Measurements from ENCODE around the gene TSACC. TPM values are rescaled to one million over a fixed set of nuclear protein-coding genes. Genes with fewer than 3 reads are reported as not detected.

TSACC gene
- total RNA-seq, 1 experiment from 2014 or later, result 0.51 TPM

DNA sequence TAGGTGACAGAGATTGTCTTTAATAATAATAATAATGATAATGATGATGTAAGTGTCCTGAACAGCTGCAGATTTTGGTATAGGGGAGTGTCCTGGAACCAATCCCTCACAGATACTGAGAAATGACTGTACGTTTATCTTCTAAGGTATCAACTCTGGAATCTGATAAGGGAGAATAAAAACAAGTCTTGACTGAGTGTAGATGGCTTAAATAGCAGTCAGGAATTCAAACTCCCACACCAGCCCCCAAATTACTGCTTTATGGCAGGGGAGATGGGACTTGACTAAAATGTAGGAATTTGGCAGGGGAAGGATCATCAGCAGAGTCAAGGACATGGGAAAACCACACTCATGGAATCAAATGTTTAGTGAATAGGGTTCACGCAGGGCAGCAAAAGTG, 33.1 kb upstream of the TSACC start:
- H3K79me2 ChIP-seq (ENCODE audit: low read length), result no peaks in the 10 kb centered on the region
- ATAC-seq (no peak), DNase-seq (no peak)
- no peak overlapping the region for H2AFZ ChIP-seq (ENCODE audit: low read length)
- H3K4me3 ChIP-seq (ENCODE audit: low read length), result no peak overlapping the region
- H3K4me1 ChIP-seq (ENCODE audit: insufficient read depth, low read length), result no peaks in the 10 kb centered on the region
- H3K9me2 ChIP-seq (replicated peaks; ENCODE audit: low read length), result no peaks in the 10 kb centered on the region
- BruUV-seq (replicated peaks), result no TSS peak
- H3K27ac ChIP-seq (ENCODE audit: low read length), result no peak overlapping the region
- H3K9me3 ChIP-seq (ENCODE audit: low read length), result no peaks in the 10 kb centered on the region
- H3K36me3 ChIP-seq (ENCODE audit: low read depth, low read length), result peaks cover 33% of the 10 kb centered on the region
- H3K9ac ChIP-seq (ENCODE audit: low read length), result no peak overlapping the region
- no peaks in the 10 kb centered on the region for H4K20me1 ChIP-seq (ENCODE audit: low read length)
- H3K4me2 ChIP-seq (ENCODE audit: low read length), result no peak overlapping the region
- TF ChIP-seq EZH2 (IDR thresholded peaks at IDR 0.05; ENCODE audit: low read length, unreplicated experiment) (no peak), EZH2phosphoT487 (IDR thresholded peaks at IDR 0.05; ENCODE audit: borderline replicate concordance, low read length) (no peak)
- TF ChIP-seq, protein P1, sequence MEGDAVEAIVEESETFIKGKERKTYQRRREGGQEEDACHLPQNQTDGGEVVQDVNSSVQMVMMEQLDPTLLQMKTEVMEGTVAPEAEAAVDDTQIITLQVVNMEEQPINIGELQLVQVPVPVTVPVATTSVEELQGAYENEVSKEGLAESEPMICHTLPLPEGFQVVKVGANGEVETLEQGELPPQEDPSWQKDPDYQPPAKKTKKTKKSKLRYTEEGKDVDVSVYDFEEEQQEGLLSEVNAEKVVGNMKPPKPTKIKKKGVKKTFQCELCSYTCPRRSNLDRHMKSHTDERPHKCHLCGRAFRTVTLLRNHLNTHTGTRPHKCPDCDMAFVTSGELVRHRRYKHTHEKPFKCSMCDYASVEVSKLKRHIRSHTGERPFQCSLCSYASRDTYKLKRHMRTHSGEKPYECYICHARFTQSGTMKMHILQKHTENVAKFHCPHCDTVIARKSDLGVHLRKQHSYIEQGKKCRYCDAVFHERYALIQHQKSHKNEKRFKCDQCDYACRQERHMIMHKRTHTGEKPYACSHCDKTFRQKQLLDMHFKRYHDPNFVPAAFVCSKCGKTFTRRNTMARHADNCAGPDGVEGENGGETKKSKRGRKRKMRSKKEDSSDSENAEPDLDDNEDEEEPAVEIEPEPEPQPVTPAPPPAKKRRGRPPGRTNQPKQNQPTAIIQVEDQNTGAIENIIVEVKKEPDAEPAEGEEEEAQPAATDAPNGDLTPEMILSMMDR (conservative IDR thresholded peaks at IDR 0.05; ENCODE audit: low read depth, low read length), result no peak
- intact Hi-C loops (cut with micrococcal nuclease), result no loop called here
- H3F3A ChIP-seq (ENCODE audit: low read length, unreplicated experiment), result no peaks in the 10 kb centered on the region
- H3K27me3 ChIP-seq (ENCODE audit: low read length), result no peaks in the 10 kb centered on the region
- ChIA-PET POLR2A (ENCODE audit: unreplicated experiment) (no interaction called here), CTCF (no interaction called here)

DNA sequence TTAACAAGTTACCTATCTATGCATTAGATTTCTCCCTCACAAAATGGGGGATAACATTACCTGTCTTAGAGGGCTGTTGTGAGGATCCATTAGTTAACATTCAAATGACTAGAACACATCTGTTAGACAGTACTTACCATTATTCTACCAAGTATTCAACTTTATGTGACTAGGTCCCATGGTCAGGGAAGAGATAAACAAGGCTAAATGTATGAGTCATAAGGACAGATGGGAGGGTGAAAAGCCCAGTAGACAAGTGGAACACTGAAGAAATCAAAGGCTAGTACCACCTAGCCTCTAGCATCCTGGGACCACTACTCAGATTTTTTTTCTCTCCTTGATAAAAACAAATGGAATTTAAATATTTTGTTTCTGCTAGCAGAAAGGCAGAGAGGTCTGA, 30.2 kb upstream of the TSACC start:
- H3K79me2 ChIP-seq (ENCODE audit: low read length), result no peaks in the 10 kb centered on the region
- H3K4me3 ChIP-seq (ENCODE audit: low read length), result no peak overlapping the region
- no peak overlapping the region for H2AFZ ChIP-seq (ENCODE audit: low read length)
- no peaks in the 10 kb centered on the region for H3K27me3 ChIP-seq (ENCODE audit: low read length)
- H3K4me1 ChIP-seq (ENCODE audit: insufficient read depth, low read length), result peaks cover 9% of the 10 kb centered on the region; the same call in 1 of the 2 replicates
- H3F3A ChIP-seq (ENCODE audit: low read length, unreplicated experiment), result no peaks in the 10 kb centered on the region
- ChIA-PET CTCF (no interaction called here), POLR2A (ENCODE audit: unreplicated experiment) (no interaction called here)
- BruUV-seq (replicated peaks), result no TSS peak
- ATAC-seq (peak; percentile 59; the same call in 1 of the 2 replicates), DNase-seq (peak; percentile 38)
- TF ChIP-seq EZH2 (IDR thresholded peaks at IDR 0.05; ENCODE audit: low read length, unreplicated experiment), result no peak
- no peak for TF ChIP-seq EZH2phosphoT487 (IDR thresholded peaks at IDR 0.05; ENCODE audit: borderline replicate concordance, low read length)
- TF ChIP-seq, protein P1 (conservative IDR thresholded peaks at IDR 0.05; ENCODE audit: low read depth, low read length), result no peak
- peaks cover 58% of the 10 kb centered on the region for H3K36me3 ChIP-seq (ENCODE audit: low read depth, low read length)
- H4K20me1 ChIP-seq (ENCODE audit: low read length), result peaks cover 3% of the 10 kb centered on the region; the same call in 1 of the 2 replicates
- no peaks in the 10 kb centered on the region for H3K9me3 ChIP-seq (ENCODE audit: low read length)
- H3K9ac ChIP-seq (ENCODE audit: low read length), result no peak overlapping the region
- H3K4me2 ChIP-seq (ENCODE audit: low read length), result no peak overlapping the region
- intact Hi-C loops (cut with micrococcal nuclease), result no loop called here
- no peak overlapping the region for H3K27ac ChIP-seq (ENCODE audit: low read length)
- H3K9me2 ChIP-seq (replicated peaks; ENCODE audit: low read length), result no peaks in the 10 kb centered on the region

DNA sequence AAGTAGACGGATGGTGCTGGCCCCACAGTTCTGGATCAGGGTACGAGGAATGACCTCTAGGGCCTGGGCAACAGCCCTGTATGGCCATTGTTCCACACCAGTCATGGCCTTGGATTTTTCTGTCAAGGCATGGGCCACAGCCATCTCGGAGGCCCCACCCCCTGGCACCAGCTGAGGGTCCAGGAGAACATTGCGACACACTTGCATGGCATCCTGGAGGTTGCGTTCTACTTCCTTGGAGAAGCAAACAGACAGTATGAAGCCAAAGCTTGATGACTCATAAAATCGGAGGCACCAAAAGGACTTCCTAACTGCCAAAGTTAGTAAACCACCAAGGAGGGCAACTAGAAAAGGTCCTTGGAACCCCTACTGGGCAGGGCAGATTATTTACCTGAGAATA, 27.4 kb upstream of the TSACC start:
- H3K9ac ChIP-seq (ENCODE audit: low read length), result no peak overlapping the region
- no peaks in the 10 kb centered on the region for H3F3A ChIP-seq (ENCODE audit: low read length, unreplicated experiment)
- intact Hi-C loops (cut with micrococcal nuclease), result loop anchor here (10.0 kb wide), 1 partner anchor 166 kb away; no protein-coding TSS in a partner anchor
- BruUV-seq (replicated peaks), result no TSS peak
- no peak overlapping the region for H3K27ac ChIP-seq (ENCODE audit: low read length)
- H3K4me2 ChIP-seq (ENCODE audit: low read length), result no peak overlapping the region
- H4K20me1 ChIP-seq (ENCODE audit: low read length), result peaks cover 3% of the 10 kb centered on the region; the same call in 1 of the 2 replicates
- peaks cover 9% of the 10 kb centered on the region; the same call in 1 of the 2 replicates for H3K4me1 ChIP-seq (ENCODE audit: insufficient read depth, low read length)
- H3K4me3 ChIP-seq (ENCODE audit: low read length), result no peak overlapping the region
- no peaks in the 10 kb centered on the region for H3K27me3 ChIP-seq (ENCODE audit: low read length)
- no peak overlapping the region for H2AFZ ChIP-seq (ENCODE audit: low read length)
- TF ChIP-seq, protein P1 (conservative IDR thresholded peaks at IDR 0.05; ENCODE audit: low read depth, low read length), result no peak
- TF ChIP-seq EZH2 (IDR thresholded peaks at IDR 0.05; ENCODE audit: low read length, unreplicated experiment) (no peak), EZH2phosphoT487 (IDR thresholded peaks at IDR 0.05; ENCODE audit: borderline replicate concordance, low read length) (no peak)
- no peaks in the 10 kb centered on the region for H3K9me3 ChIP-seq (ENCODE audit: low read length)
- H3K79me2 ChIP-seq (ENCODE audit: low read length), result no peaks in the 10 kb centered on the region
- peak; percentile 75 for DNase-seq
- no peaks in the 10 kb centered on the region for H3K9me2 ChIP-seq (replicated peaks; ENCODE audit: low read length)
- CTCF ChIA-PET, result interaction anchor here (0.5 kb wide), 1 partner anchor 75 kb away, joined by 5 read pairs; no protein-coding TSS in a partner anchor
- peaks cover 72% of the 10 kb centered on the region for H3K36me3 ChIP-seq (ENCODE audit: low read depth, low read length)
- POLR2A ChIA-PET (ENCODE audit: unreplicated experiment), result no interaction called here
- ATAC-seq, result peak; percentile 81
